HCT116 (cell line): ENCODE measurements around the gene ZNF79. TPM values are rescaled to one million over a fixed set of nuclear protein-coding genes. Genes with fewer than 3 reads are reported as not detected.

Experiments
- ATAC-seq: fragments of 200-7000 bp; cut with Tn5 transposase; 2 replicates; pipeline ENCODE4 v1.9.1; 2020; ENCODE audit warnings: mild to moderate bottlenecking, moderate library complexity
- BruUV-seq: library from RNA; stranded (reverse); fragments of 400-500 nt; replicated peaks from 2 replicates; lab custom pipeline; 2021; lab: Mats Ljungman, UMichigan
- CTCF ChIA-PET: fragments of 300-600 bp; sonication (Branson Sonifier 250); formaldehyde crosslinking; loops from one replicate; lab custom pipeline; 2021; ENCODE audit warnings: antibody characterized with exemption; lab: Charles Lee
- POLR2A ChIA-PET: fragments of 300-600, 350-600 bp; sonication (Branson Sonifier 250); formaldehyde crosslinking; loops from one replicate; lab custom pipeline; 2021; ENCODE audit warnings: antibody characterized with exemption; lab: Charles Lee
- RAD21 ChIA-PET, 2 experiments: fragments of 300-600 bp; sonication (Branson Sonifier 250); formaldehyde crosslinking; loops; one replicate each; lab custom pipeline; 2023; ENCODE audit warnings: low total read pairs in 2 of 2; ENCODE audit not compliant: uncharacterized antibody in 2 of 2, unreplicated experiment in 2 of 2, low non-redundant PET in 1 of 2; lab: Charles Lee
- DNase-seq: peaks from one replicate; pipeline ENCODE4 v3.0.0-alpha.2; 2010; ENCODE audit warnings: low read depth, low spot score
- H2AFZ ChIP-seq: fragments of 200-600 bp; shearing (Covaris generic), sonication (generic); 2 replicates; pipeline ENCODE4 v1.6.1; 2017; ENCODE audit warnings: low read depth, mixed run types, mixed read lengths, antibody characterized with exemption, low read length; ENCODE audit not compliant: poor library complexity, severe bottlenecking
- H3K27ac ChIP-seq: 2 replicates; pipeline ENCODE4 v1.5.1; 2012; ENCODE audit warnings: low read depth, low read length
- H3K27me3 ChIP-seq: fragments of 200-600 bp; sonication (generic); 2 replicates; pipeline ENCODE4 v1.6.1; 2016; ENCODE audit warnings: mixed run types, low read length, mixed read lengths; ENCODE audit not compliant: insufficient read depth
- H3K36me3 ChIP-seq, 2 experiments: fragments of 200-500 bp in 1 of 2; fragments of 200-600 bp in 1 of 2; sonication (Bioruptor generic) in 1 of 2; sonication (generic) in 1 of 2; 2 replicates each; pipeline versions ENCODE4 v1.5.1 to v1.6.1; 2014 to 2016; ENCODE audit warnings: low read length in 2 of 2, inconsistent platforms in 1 of 2, mixed read lengths in 1 of 2, mixed run types in 1 of 2; ENCODE audit not compliant: insufficient read depth in 2 of 2, control insufficient read depth in 1 of 2
- H3K4me1 ChIP-seq, 2 experiments: fragments of 200-600 bp in 1 of 2; sonication (generic) in 1 of 2; 2 replicates each; pipeline versions ENCODE4 v1.5.1 to v1.6.1; 2012 to 2017; ENCODE audit warnings: low read length in 2 of 2, inconsistent platforms in 1 of 2, mild to moderate bottlenecking in 1 of 2, mixed read lengths in 1 of 2, mixed run types in 1 of 2, moderate library complexity in 1 of 2; ENCODE audit not compliant: insufficient read depth in 2 of 2, control insufficient read depth in 1 of 2
- H3K4me2 ChIP-seq: fragments of 200-600 bp; sonication (generic); 2 replicates; pipeline ENCODE4 v1.6.1; 2017; ENCODE audit warnings: mixed run types, low read length, mixed read lengths
- H3K4me3 ChIP-seq, 2 experiments: fragments of 200-600 bp in 1 of 2; sonication (generic) in 1 of 2; replicated peaks in 1 of 2; 2 replicates each; pipeline ENCODE4 v1.5.1; 2011 to 2016; ENCODE audit warnings: low read length in 2 of 2, control low read depth in 1 of 2, low read depth in 1 of 2, mild to moderate bottlenecking in 1 of 2, mixed read lengths in 1 of 2, mixed run types in 1 of 2
- H3K79me2 ChIP-seq: fragments of 200-600 bp; sonication (generic); 2 replicates; pipeline ENCODE4 v1.6.1; 2017; ENCODE audit warnings: mild to moderate bottlenecking, mixed run types, low read length, moderate library complexity, mixed read lengths; ENCODE audit not compliant: insufficient read depth
- H3K9ac ChIP-seq: fragments of 200-600 bp; sonication (generic); 2 replicates; pipeline ENCODE4 v1.6.1; 2016; ENCODE audit warnings: low read length, mixed read lengths
- H3K9me2 ChIP-seq: fragments of 200-600 bp; sonication (generic), shearing (Covaris generic); 2 replicates; pipeline ENCODE4 v1.6.1; 2017; ENCODE audit warnings: mixed run types, mild to moderate bottlenecking, moderate library complexity; ENCODE audit not compliant: insufficient read depth
- H3K9me3 ChIP-seq, 2 experiments: fragments of 200-500 bp in 1 of 2; fragments of 200-600 bp in 1 of 2; sonication (Bioruptor generic) in 1 of 2; sonication (generic) in 1 of 2; 2 replicates each; pipeline ENCODE4 v1.6.1; 2014 to 2017; ENCODE audit warnings: low read length in 2 of 2, mixed read lengths in 2 of 2, inconsistent platforms in 1 of 2, low read depth in 1 of 2, mild to moderate bottlenecking in 1 of 2, mixed run types in 1 of 2, moderate library complexity in 1 of 2; ENCODE audit not compliant: control insufficient read depth in 1 of 2, insufficient read depth in 1 of 2
- H4K20me1 ChIP-seq: fragments of 200-600 bp; sonication (generic), shearing (Covaris generic); 2 replicates; pipeline ENCODE4 v1.6.1; 2017; ENCODE audit warnings: mixed run types, mild to moderate bottlenecking, moderate library complexity; ENCODE audit not compliant: insufficient read depth
- CBX3 ChIP-seq: IDR thresholded peaks from 2 replicates; pipeline ENCODE4 v1.6.1; 2012; ENCODE audit warnings: low read depth
- EZH2phosphoT487 ChIP-seq: fragments of 200-600 bp; IDR thresholded peaks from 2 replicates; pipeline ENCODE4 v1.6.1; 2018; ENCODE audit warnings: antibody characterized with exemption, borderline replicate concordance
- JUND ChIP-seq: IDR thresholded peaks from 2 replicates; pipeline ENCODE4 v1.6.1; 2012
- MAX ChIP-seq: IDR thresholded peaks from 2 replicates; pipeline ENCODE4 v1.6.1; 2012
- RAD21 ChIP-seq: IDR thresholded peaks from 2 replicates; pipeline ENCODE4 v1.6.1; 2012; ENCODE audit warnings: low read depth, mild to moderate bottlenecking
- REST ChIP-seq: IDR thresholded peaks from 2 replicates; pipeline ENCODE4 v1.6.1; 2012; ENCODE audit warnings: low read depth
- SIN3A ChIP-seq: IDR thresholded peaks from 2 replicates; pipeline ENCODE4 v1.6.1; 2012; ENCODE audit warnings: low read depth
- YY1 ChIP-seq: IDR thresholded peaks from 2 replicates; pipeline ENCODE4 v1.6.1; 2011; ENCODE audit warnings: low read length, low read depth, moderate library complexity, mild to moderate bottlenecking; ENCODE audit not compliant: insufficient replicate concordance; ENCODE audit errors: extremely low read depth
- intact Hi-C: fragments of 100-400 bp; cut with micrococcal nuclease; formaldehyde crosslinking; loops from 2 replicates; pipeline ENCODE4 v1.10.0; 2022
- total RNA-seq: library from RNA; stranded (reverse); gene quantifications from one replicate; pipeline ENCODE4 v1.2.1, GENCODE V29; 2021; ENCODE audit not compliant: unreplicated experiment
- TF ChIP-seq, protein P1 (sequence below): IDR thresholded peaks from 2 replicates; pipeline ENCODE4 v1.6.1; 2012
- TF ChIP-seq, protein P2 (sequence below): IDR thresholded peaks from 2 replicates; pipeline ENCODE4 v1.6.1; 2011; ENCODE audit warnings: mild to moderate bottlenecking, low read length, moderate library complexity; ENCODE audit not compliant: insufficient replicate concordance; ENCODE audit errors: extremely low read depth

Gene ZNF79
- total RNA-seq, 1 experiment from 2014 or later = 5.3 TPM

GRCh38 chr9:127470662-127471061 lies 46.5 kb downstream of the ZNF79 start:
- H3K4me3 ChIP-seq = no peak overlapping the region
- H3K9me3 ChIP-seq = no peaks in the 10 kb centered on the region
- TF ChIP-seq SIN3A = no peak
- TF ChIP-seq, protein P1, sequence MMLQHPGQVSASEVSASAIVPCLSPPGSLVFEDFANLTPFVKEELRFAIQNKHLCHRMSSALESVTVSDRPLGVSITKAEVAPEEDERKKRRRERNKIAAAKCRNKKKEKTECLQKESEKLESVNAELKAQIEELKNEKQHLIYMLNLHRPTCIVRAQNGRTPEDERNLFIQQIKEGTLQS = no peak
- no peak for TF ChIP-seq EZH2phosphoT487
- TF ChIP-seq YY1 = no peak
- no peak for TF ChIP-seq CBX3
- TF ChIP-seq REST = no peak
- TF ChIP-seq, protein P2, sequence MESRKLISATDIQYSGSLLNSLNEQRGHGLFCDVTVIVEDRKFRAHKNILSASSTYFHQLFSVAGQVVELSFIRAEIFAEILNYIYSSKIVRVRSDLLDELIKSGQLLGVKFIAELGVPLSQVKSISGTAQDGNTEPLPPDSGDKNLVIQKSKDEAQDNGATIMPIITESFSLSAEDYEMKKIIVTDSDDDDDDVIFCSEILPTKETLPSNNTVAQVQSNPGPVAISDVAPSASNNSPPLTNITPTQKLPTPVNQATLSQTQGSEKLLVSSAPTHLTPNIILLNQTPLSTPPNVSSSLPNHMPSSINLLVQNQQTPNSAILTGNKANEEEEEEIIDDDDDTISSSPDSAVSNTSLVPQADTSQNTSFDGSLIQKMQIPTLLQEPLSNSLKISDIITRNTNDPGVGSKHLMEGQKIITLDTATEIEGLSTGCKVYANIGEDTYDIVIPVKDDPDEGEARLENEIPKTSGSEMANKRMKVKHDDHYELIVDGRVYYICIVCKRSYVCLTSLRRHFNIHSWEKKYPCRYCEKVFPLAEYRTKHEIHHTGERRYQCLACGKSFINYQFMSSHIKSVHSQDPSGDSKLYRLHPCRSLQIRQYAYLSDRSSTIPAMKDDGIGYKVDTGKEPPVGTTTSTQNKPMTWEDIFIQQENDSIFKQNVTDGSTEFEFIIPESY = no peak
- no peak for TF ChIP-seq JUND
- no peak for TF ChIP-seq RAD21
- no peak for TF ChIP-seq MAX
- TF ChIP-seq, all 23 proteins: peak for 0
- peaks cover 0 to 2% of the 10 kb centered on the region in 2 experiments; a peak in 2 of 4 replicates for H3K36me3 ChIP-seq
- no peaks in the 10 kb centered on the region for H4K20me1 ChIP-seq
- intact Hi-C loops = no loop called here
- no peak for ATAC-seq
- no peaks in the 10 kb centered on the region for H3K9me2 ChIP-seq
- no peaks in the 10 kb centered on the region for H3K27me3 ChIP-seq
- no peak overlapping the region for H3K9ac ChIP-seq
- H2AFZ ChIP-seq = no peak overlapping the region
- no peaks in the 10 kb centered on the region for H3K4me1 ChIP-seq
- no peak overlapping the region for H3K27ac ChIP-seq
- ChIA-PET RAD21 (no interaction called here), CTCF (interaction anchor here (1.3 kb wide), 1 partner anchor 15 kb away, joined by 3 read pairs; no protein-coding TSS in a partner anchor), POLR2A (no interaction called here)
- H3K4me2 ChIP-seq = no peak overlapping the region
- BruUV-seq = no TSS peak
- H3K79me2 ChIP-seq = no peaks in the 10 kb centered on the region
- DNase-seq = no peak
